ENCODE measurements around the gene PSMB3.

PSMB3 gene

GRCh38 chr17:38746004-38746848 is 6.3 kb upstream of the PSMB3 start (continued):
- TF ChIP-seq ZSCAN18 (tag by site-specific recombination; IDR thresholded peaks at IDR 0.05) (peak; percentile 54; the same call in 1 of the 2 replicates), ZNF560 (tag by site-specific recombination; IDR thresholded peaks at IDR 0.05; ENCODE audit: borderline replicate concordance) (no peak), ZNF707 (tag by site-specific recombination; IDR thresholded peaks at IDR 0.05) (no peak), ZFP37 (tag by site-specific recombination; IDR thresholded peaks at IDR 0.05) (no peak), ZNF302 (tag by site-specific recombination; IDR thresholded peaks at IDR 0.05; ENCODE audit: low read depth) (no peak), YY2 (tag by site-specific recombination; IDR thresholded peaks at IDR 0.05) (no peak; the same call in 1 of the 2 replicates), ZNF768 (tag by site-specific recombination; IDR thresholded peaks at IDR 0.05) (no peak), ZNF501 (tag by site-specific recombination; IDR thresholded peaks at IDR 0.05) (no peak), ZNF26 (tag by site-specific recombination; IDR thresholded peaks at IDR 0.05) (no peak), ZNF248 (tag by site-specific recombination; IDR thresholded peaks at IDR 0.05) (no peak), GLIS2 (tag by site-specific recombination; IDR thresholded peaks at IDR 0.05) (no peak), KLF10 (tag by site-specific recombination; IDR thresholded peaks at IDR 0.05) (no peak), ZNF610 (tag by site-specific recombination; IDR thresholded peaks at IDR 0.05; ENCODE audit: borderline replicate concordance) (no peak), ZNF274 (IDR thresholded peaks at IDR 0.05; ENCODE audit: low read length) (no peak), ZNF274 (tag by site-specific recombination; IDR thresholded peaks at IDR 0.05; ENCODE audit: borderline replicate concordance) (no peak), HOXA7 (CRISPR knock-in tag; IDR thresholded peaks at IDR 0.05; ENCODE audit: borderline replicate concordance) (no peak), ZNF354C (tag by site-specific recombination; IDR thresholded peaks at IDR 0.05; ENCODE audit: borderline replicate concordance, low read depth) (no peak), FEZF1 (tag by site-specific recombination; IDR thresholded peaks at IDR 0.05) (no peak), ZNF488 (tag by site-specific recombination; IDR thresholded peaks at IDR 0.05) (no peak), ZNF221 (tag by site-specific recombination; IDR thresholded peaks at IDR 0.05; ENCODE audit: borderline replicate concordance) (no peak), OSR2 (tag by site-specific recombination; IDR thresholded peaks at IDR 0.05) (no peak), ZFP69B (tag by site-specific recombination; IDR thresholded peaks at IDR 0.05) (no peak), ZNF174 (tag by site-specific recombination; IDR thresholded peaks at IDR 0.05) (no peak), MZF1 (tag by site-specific recombination; IDR thresholded peaks at IDR 0.05; ENCODE audit: borderline replicate concordance) (no peak), ZNF24 (tag by site-specific recombination; IDR thresholded peaks at IDR 0.05) (no peak), ZNF645 (tag by site-specific recombination; IDR thresholded peaks at IDR 0.05) (no peak), YY1 (tag by site-specific recombination; IDR thresholded peaks at IDR 0.05) (no peak), ZNF157 (tag by site-specific recombination; IDR thresholded peaks at IDR 0.05) (no peak), ZBTB48 (tag by site-specific recombination; IDR thresholded peaks at IDR 0.05) (peak; percentile 48; the same call in 1 of the 2 replicates), ZNF148 (tag by site-specific recombination; IDR thresholded peaks at IDR 0.05; ENCODE audit: borderline replicate concordance) (no peak), ZNF510 (tag by site-specific recombination; IDR thresholded peaks at IDR 0.05; ENCODE audit: insufficient replicate concordance) (no peak), TRIM28 (IDR thresholded peaks at IDR 0.05; ENCODE audit: borderline replicate concordance, low read length) (no peak), SALL2 (tag by site-specific recombination; IDR thresholded peaks at IDR 0.05; ENCODE audit: borderline replicate concordance) (no peak; the same call in 1 of the 2 replicates), ZNF660 (tag by site-specific recombination; IDR thresholded peaks at IDR 0.05) (no peak)

Data from HEK293 (cell line).